Hematopoietic multipotent progenitor cell treated with erythropoietin and hydrocortisone succinate and interleukin-3 and kit ligand, for 4 days (in vitro differentiated cells): ENCODE measurements around the gene FGF14.

Experiments
- DNase-seq: peaks from one replicate; pipeline ENCODE4 v3.0.0-alpha.2; 2015

The FGF14 gene

GRCh38 chr13:102361113-102361512 is 40.7 kb downstream of the FGF14 start:
- no peak for DNase-seq

- DNase-seq: no peak
Observed at GRCh38 chr13:102359264-102359663, 42.6 kb downstream of the FGF14 start.

GRCh38 chr13:102355251-102355650 is 46.6 kb downstream of the FGF14 start:
- no peak for DNase-seq

GRCh38 chr13:102354011-102354410 is 47.8 kb downstream of the FGF14 start:
- DNase-seq: no peak

- DNase-seq: no peak
Observed at GRCh38 chr13:102351521-102351920, 50.3 kb downstream of the FGF14 start.

GRCh38 chr13:102347490-102347889 is 54.4 kb downstream of the FGF14 start:
- DNase-seq: no peak

GRCh38 chr13:102346769-102347168 is 55.1 kb downstream of the FGF14 start:
- DNase-seq: no peak

- no peak for DNase-seq
Observed at GRCh38 chr13:102344410-102344809, 57.4 kb downstream of the FGF14 start.

- no peak for DNase-seq
Observed at GRCh38 chr13:102333320-102334198, 68.3 kb downstream of the FGF14 start.

- no peak for DNase-seq
Observed at GRCh38 chr13:102328909-102329308, 72.9 kb downstream of the FGF14 start.

- no peak for DNase-seq
Observed at GRCh38 chr13:102327119-102327617, 74.7 kb downstream of the FGF14 start.

GRCh38 chr13:102326381-102327118 is 75.3 kb downstream of the FGF14 start:
- no peak for DNase-seq

- DNase-seq: no peak
Observed at GRCh38 chr13:102325321-102325720, 76.5 kb downstream of the FGF14 start.

- DNase-seq: no peak
Observed at GRCh38 chr13:102323505-102323904, 78.3 kb downstream of the FGF14 start.

- DNase-seq: no peak
Observed at GRCh38 chr13:102323012-102323411, 78.8 kb downstream of the FGF14 start.

- DNase-seq: no peak
Observed at GRCh38 chr13:102322211-102322610, 79.6 kb downstream of the FGF14 start.

- DNase-seq: no peak
Observed at GRCh38 chr13:102318233-102318632, 83.6 kb downstream of the FGF14 start.

- no peak for DNase-seq
Observed at GRCh38 chr13:102317593-102317992, 84.3 kb downstream of the FGF14 start.

- no peak for DNase-seq
Observed at GRCh38 chr13:102316732-102317131, 85.1 kb downstream of the FGF14 start.

- no peak for DNase-seq
Observed at GRCh38 chr13:102312841-102313240, 89.0 kb downstream of the FGF14 start.

- DNase-seq: no peak
Observed at GRCh38 chr13:102311901-102312300, 89.9 kb downstream of the FGF14 start.

- DNase-seq: no peak
Observed at GRCh38 chr13:102311419-102311796, 90.4 kb downstream of the FGF14 start.

GRCh38 chr13:102310691-102311418 is 91.0 kb downstream of the FGF14 start:
- no peak for DNase-seq
